K562 (cell line): ENCODE data around the gene CBY3. TPM values are rescaled to one million over a fixed set of nuclear protein-coding genes. Genes with fewer than 3 reads are reported as not detected.

Experiments used
- AFF4 ChIP-seq: sonication (generic); formaldehyde crosslinking; IDR thresholded peaks from 2 replicates; pipeline ENCODE4 v1.8.0; 2023; ENCODE audit warnings: mild to moderate bottlenecking, missing genetic modification reagents
- ATF7 ChIP-seq: fragments of 450-650 bp; IDR thresholded peaks from 2 replicates; pipeline ENCODE4 v1.7.1; 2014; ENCODE audit warnings: mild to moderate bottlenecking, moderate library complexity
- CBX3 ChIP-seq, 2 experiments: IDR thresholded peaks; 1 replicate in 1 of 2; 2 replicates in 1 of 2; pipeline ENCODE4 v1.6.1; 2012; ENCODE audit warnings: inconsistent platforms in 2 of 2, low read length in 2 of 2, borderline replicate concordance in 1 of 2, control low read depth in 1 of 2
- E4F1 ChIP-seq: fragments of 250-450 bp; sonication (Bioruptor Pico); IDR thresholded peaks from 2 replicates; pipeline ENCODE4 v1.5.0; 2021; ENCODE audit warnings: mild to moderate bottlenecking, borderline replicate concordance
- GABPB2 ChIP-seq: fragments of 250-450 bp; sonication (Bioruptor Pico); conservative IDR thresholded peaks from 2 replicates; pipeline ENCODE4 v1.5.1; 2021; ENCODE audit warnings: mild to moderate bottlenecking
- HCFC1 ChIP-seq: IDR thresholded peaks from 2 replicates; pipeline ENCODE4 v1.6.1; 2012; ENCODE audit warnings: low read depth, low read length, improper control_type of control experiment
- HDAC2 ChIP-seq: fragments of 450-650 bp; IDR thresholded peaks from 2 replicates; pipeline ENCODE4 v1.6.1; 2016; ENCODE audit warnings: mild to moderate bottlenecking
- ILK ChIP-seq: fragments of 450-650 bp; IDR thresholded peaks from 2 replicates; pipeline ENCODE4 v1.6.1; 2016; ENCODE audit warnings: missing genetic modification characterization, low read depth, mild to moderate bottlenecking, missing compliant biosample characterization, moderate library complexity, borderline replicate concordance
- KDM2B ChIP-seq: fragments of 250-450 bp; sonication (Bioruptor Pico); IDR thresholded peaks from 2 replicates; pipeline ENCODE4 v1.8.0; 2021; ENCODE audit warnings: mild to moderate bottlenecking, moderate library complexity
- MYC ChIP-seq, 2 experiments: fragments of 250-450 bp in 1 of 2; sonication (Bioruptor Pico) in 1 of 2; IDR thresholded peaks; 2 replicates each; pipeline versions ENCODE4 v1.5.1 to v1.6.1; 2012 to 2021; ENCODE audit warnings: low read depth in 2 of 2, borderline replicate concordance in 1 of 2, improper control_type of control experiment in 1 of 2, low read length in 1 of 2, mild to moderate bottlenecking in 1 of 2, moderate library complexity in 1 of 2
- NCOA2 ChIP-seq, 2 experiments: fragments of 450-650 bp; IDR thresholded peaks; 2 replicates each; pipeline ENCODE4 v1.6.1; 2018; ENCODE audit warnings: mild to moderate bottlenecking in 2 of 2, moderate library complexity in 1 of 2; ENCODE audit not compliant: partially characterized antibody in 2 of 2
- NFE2 ChIP-seq: IDR thresholded peaks from 2 replicates; pipeline ENCODE4 v1.6.1; 2014; ENCODE audit warnings: antibody characterized with exemption, low read depth
- POLR2AphosphoS2 ChIP-seq: IDR thresholded peaks from 2 replicates; pipeline ENCODE4 v1.6.1; 2012; ENCODE audit warnings: low read length, improper control_type of control experiment
- PREB ChIP-seq: sonication (generic); formaldehyde crosslinking; IDR thresholded peaks from 2 replicates; pipeline ENCODE4 v1.8.1; 2023; ENCODE audit warnings: mild to moderate bottlenecking, missing genetic modification reagents
- RFX5 ChIP-seq: IDR thresholded peaks from 2 replicates; pipeline ENCODE4 v1.6.1; 2011; ENCODE audit warnings: low read depth, mild to moderate bottlenecking, improper control_type of control experiment, low read length
- SRSF9 ChIP-seq: fragments of 200-400 bp; formaldehyde crosslinking; IDR thresholded peaks from 2 replicates; pipeline ENCODE4 v1.6.1; 2017; ENCODE audit warnings: low read depth, low read length, borderline replicate concordance
- TCF15 ChIP-seq: fragments of 250-450 bp; sonication (Bioruptor Pico); IDR thresholded peaks from 2 replicates; pipeline ENCODE4 v1.8.0; 2022; ENCODE audit warnings: moderate library complexity, mild to moderate bottlenecking, inconsistent platforms
- ZNF3 ChIP-seq: fragments of 250-450 bp; sonication (Bioruptor Pico); IDR thresholded peaks from 2 replicates; pipeline ENCODE4 v1.5.0; 2021; ENCODE audit warnings: mild to moderate bottlenecking, moderate library complexity
- ZNF354B ChIP-seq: fragments of 250-450 bp; sonication (Bioruptor Pico); IDR thresholded peaks from 2 replicates; pipeline ENCODE4 v1.4.0; 2020
- ZNF583 ChIP-seq: fragments of 250-450 bp; sonication (Bioruptor Pico); IDR thresholded peaks from 2 replicates; pipeline ENCODE4 v1.4.0; 2020
- polyA plus RNA-seq, 8 experiments: library from polyadenylated mRNA; depleted of rRNA in 4 of 8; stranded (reverse) in 5 of 8; unstranded in 3 of 8; fragments of >200 nt; fragmentation: Nextera tagmentation in 2 of 8; fragmentation: Illumina TruSeq in 1 of 8; extraction: Ambion mirVana in 2 of 8; extraction: Trizol in 1 of 8; gene quantifications; 2 replicates each; pipeline versions ENCODE4 v1.2.1 to v1.2.3, GENCODE V29; 2011 to 2014; ENCODE audit warnings: inconsistent platforms in 1 of 8, missing spikeins in 1 of 8
- total RNA-seq, 7 experiments: library from RNA; depleted of rRNA in 6 of 7; stranded (reverse); fragments of >200 nt in 6 of 7; fragmentation: Illumina TruSeq in 2 of 7; extraction: Trizol in 2 of 7; gene quantifications; 2 replicates each; pipeline versions ENCODE4 v1.2.1 to v1.2.3, GENCODE V29; 2011 to 2021; ENCODE audit warnings: low replicate concordance in 1 of 7

Gene CBY3
- total and polyA plus RNA-seq, 9 of the 15 experiments (the other 6 are each of a cell fraction or from before 2014, with no cell fraction given) = not detected

- 0 out of 2 replicates have a peak, but pooled peaks have one; percentile 71 for TF ChIP-seq AFF4 (CRISPR knock-in tag)
- TF ChIP-seq KDM2B (CRISPR knock-in tag) = peak; percentile 74; the same call in 1 of the 2 replicates
- TF ChIP-seq NFE2 = 0 out of 2 replicates have a peak, but pooled peaks have one; percentile 15
- TF ChIP-seq HDAC2 = peak; percentile 41; the same call in 1 of the 2 replicates
- 0 out of 2 replicates have a peak, but pooled peaks have one; percentile 47 for TF ChIP-seq GABPB2
- no peak for TF ChIP-seq NCOA2 (IDR thresholded peaks at IDR 0.05; ENCODE audit: partially characterized antibody in 2 of 2)
- TF ChIP-seq RFX5 = no peak
- no peak for TF ChIP-seq PREB (CRISPR knock-in tag)
- no peak for TF ChIP-seq ZNF583 (CRISPR knock-in tag)
- no peak for TF ChIP-seq E4F1
- peak; percentile 97 for TF ChIP-seq ATF7
- peak in 1 of 2 experiments; percentile 71; a peak in 1 of 3 replicates for TF ChIP-seq CBX3 (IDR thresholded peaks at IDR 0.05; ENCODE audit: borderline replicate concordance in 1 of 2, low read length in 2 of 2)
- peak; percentile 92; the same call in 1 of the 2 replicates for TF ChIP-seq POLR2AphosphoS2
- peak; percentile 91 for TF ChIP-seq MYC (IDR thresholded peaks at IDR 0.05; ENCODE audit: low read depth, low read length)
- peak; percentile 78; the same call in 1 of the 2 replicates for TF ChIP-seq MYC (CRISPR knock-in tag; IDR thresholded peaks at IDR 0.05; ENCODE audit: borderline replicate concordance, low read depth)
- peak; percentile 54 for TF ChIP-seq HCFC1
- TF ChIP-seq TCF15 = no peak
- no peak for TF ChIP-seq SRSF9
- TF ChIP-seq ZNF3 (CRISPR knock-in tag) = no peak
- TF ChIP-seq ILK (tag) = no peak
- no peak; the same call in 1 of the 2 replicates for TF ChIP-seq ZNF354B (CRISPR knock-in tag)
These were observed 2.4 kb downstream of the CBY3 start (continued) for GRCh38 chr5:179678223-179679013.
